Frontal cortex (tissue), 4 donors: Measurements from ENCODE around the gene HCFC2. TPM values are rescaled to one million over a fixed set of nuclear protein-coding genes. Genes with fewer than 3 reads are reported as not detected.

ENCODE experiments used
- DNase-seq, 2 donors: peaks; one replicate each; pipeline ENCODE4 v3.0.0; 2012; ENCODE audit warnings: low spot score in 2 of 2
- FAIRE-seq: peaks from 2 replicates; lab custom pipeline; 2012; peaks lifted over from hg19 to GRCh38; lab: Jason Lieb, UNC
- total RNA-seq: library from RNA; depleted of rRNA; stranded (reverse); fragments of >200 nt; gene quantifications from one replicate; pipeline ENCODE4 v1.2.3, GENCODE V29; 2014
- donor health status: control.
- donor health status: control.
- donor health status: control.

HCFC2 gene
- total RNA-seq, 1 donor from 2014 or later, result 62.4 TPM

- DNase-seq (no peak), FAIRE-seq (no peak)
Measured at GRCh38 chr12:104055686-104056388, 8.5 kb upstream of the HCFC2 start.

GRCh38 chr12:104056419-104056972 is 7.8 kb upstream of the HCFC2 start:
- DNase-seq, result no peak
- no peak for FAIRE-seq

- DNase-seq (no peak), FAIRE-seq (no peak)
Measured at GRCh38 chr12:104057771-104058197, 6.5 kb upstream of the HCFC2 start.

GRCh38 chr12:104058802-104059201 is 5.5 kb upstream of the HCFC2 start:
- FAIRE-seq, result no peak
- DNase-seq, result no peak

GRCh38 chr12:104059963-104060362 is 4.4 kb upstream of the HCFC2 start:
- DNase-seq (no peak), FAIRE-seq (no peak)

GRCh38 chr12:104060791-104061190 is 3.5 kb upstream of the HCFC2 start:
- DNase-seq (no peak), FAIRE-seq (no peak)

- no peak for DNase-seq
- FAIRE-seq, result no peak
Measured at GRCh38 chr12:104063712-104064030, 660 bp upstream of the HCFC2 start.

- DNase-seq, result peak; percentile 20 to 23
- no peak for FAIRE-seq
Measured at GRCh38 chr12:104064842-104065427, 604 bp downstream of the HCFC2 start.

GRCh38 chr12:104072099-104072498 is 7.8 kb downstream of the HCFC2 start:
- FAIRE-seq (no peak), DNase-seq (no peak)

- DNase-seq (no peak), FAIRE-seq (no peak)
Measured at GRCh38 chr12:104073699-104074098, 9.4 kb downstream of the HCFC2 start.

GRCh38 chr12:104079024-104079423 is 14.7 kb downstream of the HCFC2 start:
- DNase-seq, result no peak
- no peak for FAIRE-seq

GRCh38 chr12:104080764-104081163 is 16.4 kb downstream of the HCFC2 start:
- DNase-seq (no peak), FAIRE-seq (no peak)

- DNase-seq (no peak), FAIRE-seq (no peak)
Measured at GRCh38 chr12:104083769-104084475, 19.6 kb downstream of the HCFC2 start.

GRCh38 chr12:104090685-104091084 is 26.4 kb downstream of the HCFC2 start:
- no peak for DNase-seq
- no peak for FAIRE-seq

GRCh38 chr12:104091136-104091535 is 26.8 kb downstream of the HCFC2 start:
- no peak for FAIRE-seq
- DNase-seq, result no peak

- DNase-seq, result no peak
- no peak for FAIRE-seq
Measured at GRCh38 chr12:104094284-104094683, 30.0 kb downstream of the HCFC2 start.

GRCh38 chr12:104095289-104095688 is 31.0 kb downstream of the HCFC2 start:
- FAIRE-seq, result no peak
- DNase-seq, result no peak

- no peak for DNase-seq
- FAIRE-seq, result no peak
Measured at GRCh38 chr12:104097954-104098353, 33.6 kb downstream of the HCFC2 start.

GRCh38 chr12:104105461-104105860 is 41.1 kb downstream of the HCFC2 start:
- DNase-seq (no peak), FAIRE-seq (no peak)

GRCh38 chr12:104106965-104107364 is 42.6 kb downstream of the HCFC2 start:
- no peak for DNase-seq
- no peak for FAIRE-seq
